HG03457 (cell line): ENCODE results near the gene TMSB15C.
"Not testable (repeated sequence)": the region's sequence is repeated elsewhere in the genome, so short reads cannot be mapped to it uniquely, and the experiment has no call there.

Source experiments
- ATAC-seq: cut with Tn5 transposase; IDR thresholded peaks from one replicate; pipeline ENCODE4 v1.9.1; 2021; ENCODE audit warnings: moderate number of reproducible peaks; ENCODE audit not compliant: unreplicated experiment

Gene TMSB15C

DNA sequence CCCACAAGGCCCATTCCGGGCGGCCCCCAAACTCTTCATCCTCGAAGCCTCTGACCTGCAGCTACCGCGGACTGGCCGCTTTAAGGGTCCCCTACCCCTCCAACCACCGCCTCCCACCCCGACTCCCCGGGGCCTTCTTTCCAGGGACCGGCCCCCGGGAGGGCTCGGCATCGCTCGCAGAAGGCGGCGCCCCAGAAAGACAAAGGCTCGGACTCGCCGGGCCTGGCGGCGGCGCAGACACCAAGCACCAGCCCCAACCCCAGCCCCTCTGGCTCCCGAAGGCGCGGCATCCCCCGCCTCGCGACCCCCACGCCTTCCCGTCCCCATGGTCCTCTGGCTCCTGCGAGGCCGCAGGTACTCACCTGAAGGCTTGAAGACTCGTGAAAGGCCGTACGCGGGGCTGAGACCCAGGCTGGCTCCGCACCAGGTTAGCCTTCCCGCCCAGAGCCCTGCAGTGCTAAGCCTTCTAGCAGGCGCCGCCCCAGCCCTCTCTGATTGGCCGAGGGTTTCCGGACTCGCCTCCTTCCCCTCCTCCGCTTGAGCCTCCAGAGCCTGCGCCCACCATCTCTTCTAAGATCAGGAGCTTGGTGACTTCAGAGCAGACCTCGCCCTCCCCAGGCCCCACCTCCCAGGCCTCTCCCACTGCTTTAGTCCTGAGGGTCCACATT lies at the start of gene TMSB15C:
TSS of gene TMSB15C (minus strand) at position 459 of the 668 bp plus-strand sequence.
- peak; percentile 96 for ATAC-seq

DNA sequence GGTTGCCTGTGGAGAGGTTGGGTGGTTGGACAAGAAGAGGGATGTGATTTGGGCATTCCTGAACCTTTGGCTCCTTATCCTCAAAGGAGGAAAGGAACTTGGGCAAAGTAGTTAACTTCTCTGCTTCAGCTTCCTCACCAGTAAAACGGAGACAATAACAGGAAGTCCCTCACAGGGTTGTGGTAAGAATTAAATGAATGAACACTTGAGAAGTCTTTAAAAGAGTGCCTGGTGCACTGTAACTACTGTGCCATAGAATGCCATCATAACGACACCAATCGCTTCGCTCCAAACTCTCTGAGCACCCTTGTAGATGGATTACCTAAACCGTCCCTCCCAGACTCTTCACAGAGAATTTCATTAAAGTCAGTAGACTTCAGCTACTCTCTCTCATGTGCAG lies 46.8 kb upstream of the TMSB15C start:
- ATAC-seq = no peak

DNA sequence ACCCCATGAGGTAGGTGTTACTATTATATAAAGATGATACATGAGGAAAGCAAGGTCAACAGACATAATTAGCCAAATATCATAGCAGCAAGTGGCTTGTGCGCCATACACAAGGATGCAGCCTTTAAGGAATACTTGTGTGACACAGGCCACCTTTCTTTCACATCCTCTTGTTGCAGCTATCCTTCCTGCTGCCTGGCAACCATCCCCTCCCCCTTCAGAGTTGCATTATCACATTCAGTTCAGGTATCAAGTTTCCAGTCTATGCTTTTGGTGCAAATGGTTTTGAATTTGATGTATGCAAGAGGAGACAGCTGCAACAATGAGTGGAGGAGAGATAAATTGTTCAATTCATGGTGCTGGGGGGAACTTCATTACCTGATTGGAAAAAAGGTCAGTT lies 42.7 kb upstream of the TMSB15C start:
- no peak for ATAC-seq

DNA sequence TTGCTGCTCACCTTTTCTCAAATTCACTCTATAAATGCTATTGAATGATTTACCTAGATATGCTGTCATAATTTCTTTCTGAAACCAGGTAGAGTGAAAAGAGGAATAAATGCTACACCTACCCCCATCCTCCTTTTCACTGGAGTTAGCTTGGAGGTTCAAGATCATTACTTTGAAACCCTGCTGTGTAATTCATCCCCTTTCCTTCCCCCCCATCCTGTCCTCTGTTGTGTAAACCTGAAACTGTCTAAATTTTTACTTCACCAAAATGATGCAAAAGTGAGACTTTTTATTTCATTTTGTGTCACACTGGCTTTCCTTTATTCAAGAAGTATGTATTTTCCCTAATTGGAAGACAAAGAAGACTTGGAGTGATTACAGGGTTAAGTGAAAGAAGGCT lies 41.7 kb upstream of the TMSB15C start:
- no peak for ATAC-seq

DNA sequence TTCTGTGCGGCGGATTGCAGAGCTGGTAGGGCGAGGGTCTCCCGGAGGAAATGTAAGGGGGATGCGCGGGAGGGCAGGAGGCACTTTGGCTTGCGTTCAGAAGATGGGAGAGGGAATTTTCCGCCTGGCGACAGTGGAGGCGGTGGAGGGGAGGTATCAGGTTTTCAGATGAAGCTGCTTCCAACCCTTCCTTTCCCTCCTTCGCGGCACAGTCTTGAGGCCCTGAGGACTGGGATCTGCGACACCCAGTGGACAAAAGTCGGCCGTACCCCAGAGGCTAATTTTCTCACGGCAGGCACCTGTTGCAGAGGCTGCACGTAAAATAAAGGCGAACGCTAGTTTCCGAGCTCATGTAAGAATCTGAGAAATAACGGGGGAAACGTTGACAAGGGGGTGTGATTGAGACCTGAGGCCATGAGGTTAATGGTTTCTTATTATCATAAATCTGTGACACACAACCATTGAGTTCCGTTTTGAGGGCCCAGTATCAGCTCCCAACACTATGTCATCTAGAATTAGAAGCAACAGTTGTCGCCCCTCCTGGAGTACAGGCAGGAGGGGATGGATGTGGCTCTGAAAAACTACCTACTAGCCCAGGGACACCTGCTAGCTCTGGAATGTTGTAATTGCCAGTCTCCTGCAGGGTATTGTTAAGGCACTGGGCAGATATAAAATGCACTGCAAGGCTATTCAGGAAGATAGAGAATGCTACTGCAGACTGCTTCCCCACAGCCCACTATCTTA lies 37.4 kb upstream of the TMSB15C start:
- ATAC-seq = no peak

DNA sequence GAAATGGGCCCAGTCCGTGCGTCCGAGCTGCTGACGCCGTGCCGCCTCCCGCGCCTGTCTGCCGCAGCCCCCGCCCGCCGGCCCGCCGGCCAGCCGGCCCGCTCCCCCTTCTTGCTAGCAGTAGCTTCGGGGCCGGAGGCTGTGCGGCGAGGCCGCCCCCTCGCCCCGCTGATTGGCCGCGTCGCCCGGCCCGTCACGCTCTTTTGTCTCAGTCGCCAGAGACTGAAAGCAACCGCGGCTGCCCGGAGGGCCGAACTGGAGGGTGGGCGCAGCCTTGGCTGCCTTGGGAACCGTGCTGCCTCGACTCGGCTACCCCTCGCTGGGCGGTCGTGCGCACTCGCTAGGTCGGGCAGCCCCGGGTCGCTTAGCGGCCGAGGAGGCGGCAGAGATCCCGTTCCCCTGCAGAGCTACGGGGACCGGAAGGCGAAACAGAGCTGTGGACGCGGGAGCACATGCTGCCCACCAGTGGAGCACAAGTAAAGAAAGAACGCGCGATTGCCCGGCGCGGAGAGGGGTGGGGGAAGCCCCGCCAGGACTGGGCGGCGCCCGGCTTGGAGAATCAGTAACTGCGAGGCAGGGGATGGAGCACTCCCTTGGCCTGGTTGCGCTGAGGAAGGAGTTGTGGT lies 36.4 kb upstream of the TMSB15C start, which contains the start of gene ZCCHC18:
TSS of gene ZCCHC18 (plus strand) at position 198 of the 626 bp plus-strand sequence. CDS start 1,589 bp downstream, outside the sequence.
- ATAC-seq = peak; percentile 65

DNA sequence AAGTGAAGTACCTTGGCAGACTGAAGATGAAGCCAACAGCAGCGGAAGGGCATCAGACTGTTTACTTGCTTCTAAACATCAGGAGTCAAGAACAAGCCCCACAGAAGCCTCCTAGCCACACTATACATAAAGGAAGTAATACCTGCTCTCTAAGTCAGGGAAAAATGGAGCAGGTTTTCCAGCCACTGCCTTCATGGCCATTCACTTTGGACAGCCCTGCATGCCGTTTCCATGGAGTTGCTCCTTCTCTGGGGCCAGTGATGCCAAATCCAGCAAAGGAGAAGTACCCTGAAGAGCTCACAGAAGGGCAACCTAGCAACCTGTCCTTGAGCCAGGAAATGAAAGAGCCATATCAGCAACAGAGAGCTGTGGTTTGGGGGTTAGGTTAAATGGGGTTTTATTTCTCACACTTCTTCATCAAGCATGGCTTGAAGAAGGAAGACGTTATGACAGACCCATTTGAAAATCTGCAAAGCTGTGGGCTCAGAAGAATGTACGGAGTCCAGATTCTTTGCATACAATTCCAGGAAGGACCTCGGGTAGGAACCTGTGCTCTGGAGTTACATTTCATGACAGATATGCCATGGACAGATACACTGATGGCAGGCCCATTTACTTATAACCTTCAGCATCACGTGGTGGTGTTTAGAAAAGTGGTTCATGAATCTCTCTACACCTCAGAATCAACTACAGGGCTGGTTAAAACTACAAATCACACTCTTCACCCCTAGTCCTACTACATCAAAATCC lies 34.6 kb upstream of the TMSB15C start:
- ATAC-seq = peak; percentile 43

DNA sequence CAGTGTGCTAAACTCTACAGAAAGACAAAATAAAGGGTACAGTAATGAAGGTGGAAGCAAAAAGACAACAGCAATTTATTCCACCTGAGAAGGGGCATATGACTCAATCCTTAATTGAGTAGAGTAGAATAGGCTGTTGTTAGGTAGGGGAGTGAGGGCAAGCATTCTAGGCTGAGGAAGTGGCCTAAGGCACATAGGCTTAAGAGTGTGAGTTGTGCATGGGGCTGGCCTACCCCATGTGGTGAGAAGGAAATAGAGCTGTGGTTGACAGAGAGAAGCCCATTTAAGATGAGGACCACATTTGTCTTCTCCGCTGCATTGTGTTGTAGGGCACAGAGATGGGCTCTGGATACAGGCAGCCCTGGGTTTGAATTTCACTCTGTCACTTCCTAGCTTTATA lies 32.9 kb upstream of the TMSB15C start:
- ATAC-seq = no peak

DNA sequence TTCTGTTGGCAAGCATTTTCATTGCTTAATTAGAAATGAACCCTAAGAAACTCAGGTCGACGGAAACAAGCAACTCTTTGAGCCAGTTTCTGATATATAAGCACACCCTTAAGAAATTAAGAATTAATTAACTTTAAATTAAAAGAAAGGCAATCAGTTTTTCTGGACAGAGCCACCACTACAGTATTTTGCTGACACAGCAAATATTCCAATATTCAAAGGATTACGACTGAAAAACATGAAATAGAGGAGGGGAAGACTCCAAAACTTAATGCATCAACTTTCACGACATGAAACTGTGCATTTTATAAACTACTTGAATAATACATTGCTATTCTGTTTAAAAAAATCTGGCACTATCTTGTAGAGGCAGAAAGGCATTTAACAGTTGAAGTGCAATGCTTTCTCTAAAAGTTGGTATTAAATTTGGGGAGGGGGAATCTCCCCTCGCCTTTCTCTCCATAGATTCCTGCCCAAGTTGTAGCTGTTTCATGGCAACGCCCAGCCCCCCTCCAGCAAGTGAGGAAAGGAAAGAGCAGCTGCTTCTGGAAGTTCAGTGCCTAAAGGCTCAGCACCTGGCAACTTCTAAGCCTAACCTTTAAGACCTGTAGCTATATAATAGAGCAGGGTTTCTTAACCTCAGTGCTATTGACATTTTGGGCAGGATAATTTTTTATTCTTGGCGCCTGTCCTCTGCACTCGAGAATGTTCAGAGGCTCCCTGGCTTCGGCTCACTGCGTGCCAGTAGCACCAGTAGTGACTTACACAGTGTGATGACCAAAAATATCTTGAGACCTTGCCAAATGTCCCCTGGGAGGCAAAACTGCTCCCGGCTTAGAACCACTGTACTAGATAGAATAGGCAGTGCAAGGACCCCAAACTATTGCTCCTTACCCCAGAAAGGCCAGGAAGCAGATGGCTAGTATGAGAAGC lies 29.6 kb upstream of the TMSB15C start:
- ATAC-seq = no peak

DNA sequence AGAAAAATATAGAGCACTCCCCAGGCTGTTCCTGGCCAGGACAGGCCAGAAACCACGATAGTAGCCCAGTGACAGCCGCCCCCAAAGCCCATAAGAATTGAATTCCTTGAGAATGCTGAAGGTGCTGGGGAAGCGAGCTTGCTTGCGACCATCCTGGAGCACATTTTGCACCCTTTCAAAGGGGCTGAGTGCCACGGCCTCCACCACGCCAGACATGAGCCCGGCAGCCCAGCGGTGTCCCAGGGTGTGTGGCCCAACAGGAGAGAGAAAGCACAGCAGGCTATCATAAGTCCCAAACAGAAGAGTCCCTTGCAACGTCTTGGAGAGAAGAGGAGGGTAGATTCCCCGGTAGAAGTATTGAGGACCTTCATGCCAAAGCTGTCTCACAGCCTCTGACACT lies 28.6 kb upstream of the TMSB15C start:
- ATAC-seq = no peak

DNA sequence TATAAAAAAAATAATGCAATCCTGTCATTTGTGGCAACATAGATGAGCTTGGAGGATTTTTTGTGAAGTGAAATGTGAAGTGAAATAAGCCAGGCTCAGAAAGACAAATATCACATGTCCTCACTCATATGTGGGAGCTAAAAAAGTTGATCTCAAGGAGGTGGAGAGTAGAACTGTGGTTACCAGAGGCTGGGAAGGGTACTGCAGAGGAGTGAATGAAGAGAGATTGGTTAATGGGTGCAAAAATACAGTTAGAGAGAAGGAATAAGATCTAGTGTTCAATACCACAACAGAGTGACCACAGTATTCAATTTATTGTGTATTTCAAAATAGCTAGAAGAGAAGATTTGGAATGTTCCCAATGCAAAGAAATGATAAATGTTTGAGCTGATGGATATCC lies 22.9 kb upstream of the TMSB15C start:
- ATAC-seq = no peak

DNA sequence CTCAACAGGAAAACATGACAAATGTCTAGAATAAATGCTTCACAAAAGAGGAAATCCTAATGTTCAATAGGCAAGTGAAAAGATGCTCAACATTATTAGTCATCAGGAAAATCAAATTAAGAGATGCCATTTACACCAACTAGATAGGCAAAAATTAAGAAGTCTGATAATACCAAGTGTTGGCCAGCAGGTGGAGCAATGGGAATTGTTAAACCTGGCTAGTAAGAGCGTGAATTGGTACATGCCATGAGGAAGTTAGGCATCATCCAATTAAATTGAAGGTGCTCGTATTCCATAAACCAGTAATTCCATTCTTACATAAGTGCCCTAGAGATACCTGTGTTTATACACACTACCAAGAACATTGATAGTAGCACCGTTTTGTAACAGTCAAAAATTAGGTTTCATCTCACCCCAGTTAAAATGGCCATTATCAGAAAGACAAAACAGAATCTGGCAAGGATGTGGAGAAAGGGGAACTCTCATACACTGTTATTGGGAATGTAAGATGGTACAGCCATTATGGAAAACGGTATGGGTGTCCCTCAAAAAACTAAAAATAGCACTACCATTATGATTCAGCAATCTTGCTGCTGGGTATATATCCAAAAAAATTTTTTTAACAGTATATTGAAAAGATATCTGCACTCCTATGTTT lies 22.2 kb upstream of the TMSB15C start:
- no peak for ATAC-seq

DNA sequence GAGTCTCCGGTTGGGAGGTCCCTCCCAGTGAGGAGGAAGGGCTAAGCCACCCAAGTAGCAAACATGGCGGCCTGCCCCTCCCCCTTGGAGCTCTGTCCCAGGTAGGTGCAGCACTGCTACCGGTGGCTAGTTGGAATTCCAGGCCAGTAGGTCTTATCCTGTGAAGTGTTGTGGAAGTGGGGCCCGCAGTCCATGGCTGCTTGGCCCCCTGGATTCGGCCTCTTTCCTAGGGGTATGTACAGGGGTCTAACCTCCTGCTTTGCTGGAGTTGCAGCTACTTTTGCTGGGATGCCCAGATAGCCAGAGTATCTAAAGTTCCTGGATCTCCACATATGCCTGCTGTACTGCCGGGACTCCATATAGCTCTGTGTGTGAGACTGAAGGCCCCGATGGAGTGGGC lies 9.9 kb upstream of the TMSB15C start:
- no peak for ATAC-seq

DNA sequence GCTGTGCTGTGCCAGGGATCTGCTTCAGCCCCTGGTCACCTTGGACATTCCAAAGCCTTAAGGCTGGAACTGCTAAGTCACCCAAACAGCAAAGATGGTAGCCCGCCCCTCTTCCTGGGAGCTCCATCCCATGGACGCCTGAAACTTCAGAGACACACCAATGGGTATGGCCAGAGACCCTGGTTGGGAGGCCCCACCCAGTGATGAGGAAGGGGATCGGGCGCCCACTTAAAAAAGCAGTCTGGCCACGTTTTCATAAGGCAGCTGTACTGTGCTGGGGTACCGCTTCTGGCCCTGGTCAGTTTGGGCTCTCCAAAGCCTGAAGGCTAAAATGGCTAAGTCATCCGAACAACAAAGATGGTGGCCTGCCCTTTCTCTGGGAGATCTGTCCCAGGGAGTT lies 9.4 kb upstream of the TMSB15C start:
- no peak for ATAC-seq

DNA sequence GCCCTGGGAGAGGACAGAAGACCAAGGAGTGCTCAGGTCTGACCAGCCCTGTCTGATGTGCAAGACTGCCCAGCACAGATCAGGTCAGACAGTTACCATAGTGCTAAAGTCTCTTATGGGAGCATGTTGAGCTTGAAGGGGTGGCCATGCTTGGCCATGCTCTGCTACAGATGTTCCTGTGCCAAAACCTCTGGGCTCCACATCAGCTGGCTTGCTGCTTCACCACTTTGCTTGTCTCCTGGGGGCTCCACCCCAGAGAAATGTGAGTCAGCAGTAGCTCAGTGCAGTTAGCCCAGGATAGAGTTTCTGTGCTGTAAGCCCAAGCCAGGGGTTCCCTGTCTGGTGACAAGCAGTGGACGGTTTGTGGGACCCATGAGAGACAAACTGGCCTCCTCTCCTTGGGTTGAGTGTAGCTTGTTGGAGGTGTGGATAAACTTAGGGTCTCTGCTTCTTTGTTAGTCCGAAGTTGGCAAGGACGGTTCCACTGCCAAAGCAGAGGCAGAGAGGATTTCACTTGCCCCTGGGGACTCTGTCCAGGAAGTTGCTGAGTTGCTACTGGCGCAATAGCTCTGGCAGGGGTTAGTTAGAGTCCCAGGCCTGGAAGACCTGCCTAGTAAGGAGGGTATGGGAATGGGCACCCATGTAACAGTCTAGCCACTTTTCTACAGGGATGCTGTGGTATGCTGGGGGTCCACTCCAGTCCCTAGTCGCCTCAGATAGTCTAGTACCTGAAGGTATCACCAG lies 8.7 kb upstream of the TMSB15C start:
- ATAC-seq = no peak

DNA sequence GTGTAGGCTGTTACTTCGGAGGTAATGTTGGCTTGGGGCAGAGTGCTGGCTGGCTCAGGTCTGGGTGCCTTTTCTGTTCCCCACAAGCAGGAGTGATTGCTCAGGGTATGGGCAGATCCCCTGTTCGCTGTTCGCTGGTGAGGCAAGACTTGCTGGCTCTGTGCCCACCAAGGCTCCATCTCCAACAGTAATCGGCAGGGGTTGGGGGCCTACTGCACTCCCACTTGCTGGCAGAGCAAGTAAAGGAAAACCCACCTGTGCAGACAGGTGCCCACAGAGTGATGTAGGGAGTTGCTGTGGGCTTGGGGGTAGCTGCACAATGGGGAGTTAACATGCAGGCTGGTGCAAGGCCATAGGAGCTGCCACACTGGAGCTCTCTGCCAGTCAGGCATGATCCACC lies 8.0 kb upstream of the TMSB15C start:
- no peak for ATAC-seq

DNA sequence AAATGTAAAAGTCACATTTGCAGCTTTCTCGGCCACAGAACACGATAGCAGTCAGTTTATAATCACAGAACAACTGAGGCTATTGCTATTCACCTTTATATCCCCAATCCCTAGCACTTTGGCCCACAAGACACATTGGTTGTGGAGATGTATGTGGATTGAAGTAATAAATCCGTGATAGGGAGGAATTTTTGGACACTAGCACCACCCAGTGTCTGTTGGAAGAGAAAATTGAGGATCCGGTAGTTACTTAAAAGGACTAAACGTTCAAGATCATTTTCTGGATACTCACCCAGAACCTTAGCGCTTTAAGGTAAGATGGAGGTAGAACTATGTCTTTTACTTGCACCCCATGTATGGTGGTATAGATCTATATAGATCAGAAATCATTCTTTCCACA lies 1.8 kb upstream of the TMSB15C start:
- ATAC-seq = not testable (repeated sequence)

DNA sequence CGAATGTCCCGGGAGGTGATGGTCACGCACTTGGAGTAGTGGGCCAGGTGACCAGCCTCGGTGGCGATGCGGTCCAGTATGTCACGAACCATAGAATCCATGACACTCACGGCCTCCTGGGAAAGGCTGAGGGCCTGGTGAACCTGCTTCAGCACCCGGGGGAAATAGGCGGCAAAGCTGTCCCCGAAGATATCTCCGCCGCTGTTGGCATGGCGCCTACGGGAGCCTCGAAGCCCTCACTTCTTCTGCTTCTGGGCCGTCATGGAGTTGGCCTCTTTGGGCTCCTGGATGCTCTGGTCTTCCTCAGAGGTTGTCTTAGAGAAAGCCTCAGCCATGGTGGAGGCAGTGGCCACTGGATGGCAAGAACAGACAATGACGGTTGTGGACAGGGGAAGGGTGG lies 13.4 kb downstream of the TMSB15C start:
- ATAC-seq = not testable (repeated sequence)

DNA sequence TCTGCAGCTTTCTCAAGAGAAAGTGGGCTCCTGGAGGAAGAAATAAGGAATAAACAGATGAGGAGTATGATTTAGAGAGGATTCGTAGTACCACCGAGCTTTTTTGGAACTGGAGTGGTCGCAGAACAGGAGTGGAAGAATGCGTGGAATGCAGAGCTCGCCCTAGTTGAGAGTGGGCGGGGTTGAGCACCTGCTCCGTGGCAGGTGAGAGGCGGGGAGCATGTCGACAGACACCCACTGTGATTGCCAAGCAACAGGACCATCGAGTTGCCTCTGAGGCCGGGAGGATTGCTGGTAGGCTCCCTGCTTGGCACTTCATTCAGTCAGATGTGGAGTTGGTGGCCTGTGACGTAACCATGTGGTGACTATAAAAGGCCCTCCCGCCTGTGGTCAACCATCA lies 21.1 kb downstream of the TMSB15C start:
- ATAC-seq = not testable (repeated sequence)
